Mesendoderm (in vitro differentiated cells): ENCODE results near the gene ZCCHC14.

Source experiments
- DNase-seq: peaks from one replicate; pipeline ENCODE4 v3.0.0; 2013
- H2AK5ac ChIP-seq: 2 replicates; pipeline ENCODE4 v1.6.1; 2013; ENCODE audit warnings: low read length, inconsistent platforms
- H2BK120ac ChIP-seq: 2 replicates; pipeline ENCODE4 v1.6.1; 2013; ENCODE audit warnings: low read depth, mild to moderate bottlenecking, low read length, moderate library complexity, mixed read lengths
- H2BK15ac ChIP-seq: replicated peaks from 2 replicates; pipeline ENCODE4 v1.6.1; 2013; ENCODE audit warnings: low read depth, mild to moderate bottlenecking, moderate library complexity
- H2BK5ac ChIP-seq: 2 replicates; pipeline ENCODE4 v1.6.1; 2013; ENCODE audit warnings: low read length, inconsistent platforms
- H3K18ac ChIP-seq: 2 replicates; pipeline ENCODE4 v1.6.1; 2013; ENCODE audit warnings: mild to moderate bottlenecking, low read length, mixed read lengths
- H3K23ac ChIP-seq: one replicate; pipeline ENCODE4 v1.6.1; 2013; ENCODE audit warnings: low read length
- H3K27ac ChIP-seq: 2 replicates; pipeline ENCODE4 v1.5.1; 2013; ENCODE audit warnings: low read depth, mild to moderate bottlenecking, inconsistent platforms, low read length, moderate library complexity
- H3K27me3 ChIP-seq: 2 replicates; pipeline ENCODE4 v1.6.1; 2013; ENCODE audit warnings: low read length, control low read depth, mild to moderate bottlenecking, inconsistent platforms; ENCODE audit not compliant: insufficient read depth, poor library complexity
- H3K36me3 ChIP-seq: 2 replicates; pipeline ENCODE4 v1.6.1; 2013; ENCODE audit warnings: low read length, inconsistent platforms; ENCODE audit not compliant: control insufficient read depth, insufficient read depth
- H3K4ac ChIP-seq: one replicate; pipeline ENCODE4 v1.6.1; 2013; ENCODE audit warnings: low read depth, mild to moderate bottlenecking, low read length, moderate library complexity
- H3K4me1 ChIP-seq: 2 replicates; pipeline ENCODE4 v1.6.1; 2013; ENCODE audit warnings: low read depth, low read length, inconsistent platforms; ENCODE audit not compliant: control insufficient read depth
- H3K4me2 ChIP-seq: 2 replicates; pipeline ENCODE4 v1.6.1; 2013; ENCODE audit warnings: low read length
- H3K4me3 ChIP-seq: 2 replicates; pipeline ENCODE4 v1.5.1; 2013; ENCODE audit warnings: mild to moderate bottlenecking, low read length
- H3K56ac ChIP-seq: one replicate; pipeline ENCODE4 v1.6.1; 2013; ENCODE audit warnings: low read length
- H3K79me1 ChIP-seq: 2 replicates; pipeline ENCODE4 v1.6.1; 2013; ENCODE audit warnings: low read length, inconsistent platforms
- H3K79me2 ChIP-seq: 2 replicates; pipeline ENCODE4 v1.6.1; 2013; ENCODE audit warnings: mild to moderate bottlenecking, low read length; ENCODE audit not compliant: control insufficient read depth, insufficient read depth
- H3K9ac ChIP-seq: 2 replicates; pipeline ENCODE4 v1.6.1; 2013; ENCODE audit warnings: low read length, inconsistent platforms
- H4K5ac ChIP-seq: one replicate; pipeline ENCODE4 v1.6.1; 2013; ENCODE audit warnings: low read length
- H4K8ac ChIP-seq: one replicate; pipeline ENCODE4 v1.6.1; 2013; ENCODE audit warnings: low read depth, mild to moderate bottlenecking, control low read depth, low read length, moderate library complexity
- WGBS: extraction: QIAGEN DNeasy Blood & Tissue Kit; methylation state at CpG from one replicate; pipeline ENCODE4 v1.1.7; 2013; ENCODE audit warnings: low lambda C conversion rate, missing lambda C conversion rate; ENCODE audit not compliant: insufficient coverage; ENCODE audit errors: extremely low coverage; 5-methylcytosine and 5-hydroxymethylcytosine counted together

Gene ZCCHC14

GRCh38 chr16:87415441-87415840 lies 77.4 kb downstream of the ZCCHC14 start:
- Histone ChIP-seq H3K18ac (no peak overlapping the region), H3K9ac (no peak overlapping the region), H3K4ac (no peak overlapping the region), H3K56ac (no peak overlapping the region), H3K79me1 (no peaks in the 10 kb centered on the region), H3K27me3 (no peaks in the 10 kb centered on the region), H3K36me3 (peaks cover 1% of the 10 kb centered on the region), H2BK5ac (no peak overlapping the region), H3K4me3 (no peak overlapping the region), H2AK5ac (no peak overlapping the region), H2BK120ac (no peak overlapping the region), H3K79me2 (no peaks in the 10 kb centered on the region), H3K4me1 (no peaks in the 10 kb centered on the region), H3K4me2 (no peak overlapping the region), H4K8ac (no peak overlapping the region), H3K23ac (no peak overlapping the region), H4K5ac (no peak overlapping the region), H2BK15ac (no peak overlapping the region), H3K27ac (no peak overlapping the region)
- no CpG with 5 or more reads among the region's 9 CpGs for WGBS
- no peak for DNase-seq

GRCh38 chr16:87414251-87414680 lies 78.6 kb downstream of the ZCCHC14 start:
- Histone ChIP-seq H3K79me1 (no peaks in the 10 kb centered on the region), H3K23ac (no peak overlapping the region), H2BK5ac (no peak overlapping the region), H3K18ac (no peak overlapping the region), H4K8ac (no peak overlapping the region), H3K9ac (no peak overlapping the region), H3K79me2 (no peaks in the 10 kb centered on the region), H3K4me1 (no peaks in the 10 kb centered on the region), H3K56ac (no peak overlapping the region), H3K27ac (no peak overlapping the region), H2BK15ac (no peak overlapping the region), H3K27me3 (no peaks in the 10 kb centered on the region), H3K4me3 (no peak overlapping the region), H3K4ac (no peak overlapping the region), H2AK5ac (no peak overlapping the region), H3K36me3 (peaks cover 3% of the 10 kb centered on the region), H2BK120ac (no peak overlapping the region), H4K5ac (no peak overlapping the region), H3K4me2 (no peak overlapping the region)
- DNase-seq = no peak
- no CpG with 5 or more reads among the region's 24 CpGs for WGBS

GRCh38 chr16:87412996-87413421 lies 79.8 kb downstream of the ZCCHC14 start:
- Histone ChIP-seq H3K36me3 (peaks cover 1% of the 10 kb centered on the region), H3K4me1 (no peaks in the 10 kb centered on the region)
- no peak for DNase-seq

DNA sequence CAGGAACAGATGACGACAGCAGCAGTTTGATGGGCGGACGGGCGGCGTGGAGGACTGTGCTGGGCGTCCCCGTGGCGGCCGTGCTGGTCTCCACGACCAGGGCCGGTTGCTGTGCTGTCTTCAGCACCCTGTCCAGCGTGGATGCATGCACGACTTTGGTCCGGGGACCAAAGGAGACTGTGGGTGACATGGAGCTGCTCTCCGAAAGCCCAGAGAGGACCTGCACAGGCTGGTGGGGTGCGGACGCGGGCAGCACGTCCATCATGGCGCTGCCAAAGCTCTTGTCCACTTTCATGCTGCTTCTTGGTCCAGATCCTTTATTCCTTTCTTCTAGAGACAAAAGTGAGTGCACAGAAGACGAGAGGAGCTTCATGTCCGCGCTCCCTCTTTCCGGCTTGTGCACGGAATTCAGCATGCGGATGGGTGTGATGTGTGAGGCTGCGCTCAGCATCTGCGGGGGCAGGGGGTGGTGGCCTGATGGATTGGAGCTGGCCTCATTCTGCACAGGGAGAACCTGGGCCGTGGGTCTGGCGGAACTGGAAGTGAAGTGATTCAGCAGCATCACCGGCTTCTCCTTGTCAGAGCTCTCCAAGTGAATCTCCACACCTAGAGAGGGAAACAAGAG lies 80.3 kb downstream of the ZCCHC14 start:
- Histone ChIP-seq H2BK15ac (no peak overlapping the region), H3K4ac (no peak overlapping the region), H3K79me1 (no peaks in the 10 kb centered on the region), H3K9ac (no peak overlapping the region), H2BK5ac (no peak overlapping the region), H3K18ac (no peak overlapping the region), H2AK5ac (no peak overlapping the region), H3K4me3 (no peak overlapping the region), H3K56ac (no peak overlapping the region), H3K27me3 (no peaks in the 10 kb centered on the region), H3K36me3 (peaks cover 4% of the 10 kb centered on the region), H4K8ac (no peak overlapping the region), H3K4me1 (no peaks in the 10 kb centered on the region), H3K79me2 (no peaks in the 10 kb centered on the region), H3K4me2 (no peak overlapping the region), H3K27ac (no peak overlapping the region), H2BK120ac (no peak overlapping the region), H3K23ac (no peak overlapping the region), H4K5ac (no peak overlapping the region)
- WGBS = no CpG with 5 or more reads among the region's 31 CpGs
- DNase-seq = no peak

More at GRCh38 chr16:87412996-87413421, 79.8 kb downstream of the ZCCHC14 start:
- H2AK5ac ChIP-seq = no peak overlapping the region
- WGBS = no CpG with 5 or more reads among the region's 27 CpGs
- no peak overlapping the region for H2BK120ac ChIP-seq
- no peak overlapping the region for H2BK15ac ChIP-seq
- H3K79me2 ChIP-seq = no peaks in the 10 kb centered on the region
- H3K4me3 ChIP-seq = no peak overlapping the region
- no peak overlapping the region for H3K4me2 ChIP-seq
- no peak overlapping the region for H4K5ac ChIP-seq
- no peak overlapping the region for H3K4ac ChIP-seq
- H2BK5ac ChIP-seq = no peak overlapping the region
- no peaks in the 10 kb centered on the region for H3K27me3 ChIP-seq
- H3K18ac ChIP-seq = no peak overlapping the region
- H3K56ac ChIP-seq = no peak overlapping the region
- no peak overlapping the region for H3K23ac ChIP-seq
- H3K27ac ChIP-seq = no peak overlapping the region
- H3K9ac ChIP-seq = no peak overlapping the region
- no peaks in the 10 kb centered on the region for H3K79me1 ChIP-seq
- no peak overlapping the region for H4K8ac ChIP-seq

DNA sequence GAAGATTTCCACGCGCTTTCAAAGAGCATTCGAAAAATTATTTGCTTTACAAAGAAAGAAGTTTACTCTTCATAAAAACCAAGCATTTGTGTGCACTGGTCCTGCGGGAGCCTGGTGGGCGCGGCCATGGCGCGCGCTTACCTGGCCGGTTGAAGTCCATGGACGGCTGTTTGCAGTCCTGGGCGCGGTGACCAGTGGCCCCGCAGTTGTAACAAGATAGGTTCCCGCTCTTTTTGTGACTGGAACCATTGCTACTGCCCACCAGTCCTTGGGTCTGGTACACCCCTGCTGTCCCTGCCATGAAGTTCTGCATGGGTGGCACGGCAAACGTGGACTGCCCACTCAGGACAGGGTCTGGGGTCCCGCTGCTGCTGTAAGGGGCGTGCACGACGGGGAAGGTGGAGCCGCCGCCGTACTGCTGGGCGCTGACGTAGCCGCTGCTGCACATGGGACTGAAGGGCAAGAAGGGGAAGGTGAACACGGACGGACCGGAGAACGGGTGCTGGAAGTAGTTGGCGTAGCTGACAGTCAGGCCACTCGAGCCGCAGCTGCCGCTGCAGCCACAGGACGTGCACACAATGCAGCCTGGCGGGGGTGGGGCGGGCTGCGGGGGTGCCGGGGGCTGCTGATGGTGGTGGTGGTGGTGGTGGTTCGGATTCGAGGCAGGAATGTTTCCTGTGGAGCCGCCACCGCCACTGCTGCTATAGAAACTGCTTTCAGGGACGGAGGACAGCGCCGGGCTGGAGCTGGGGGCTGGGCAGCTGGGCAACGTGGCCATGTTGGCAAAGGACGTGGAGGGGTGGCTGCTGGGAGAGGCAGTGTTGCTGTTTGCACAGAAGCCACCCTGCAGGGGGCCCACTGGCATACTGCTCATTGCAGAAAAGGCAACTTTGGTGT lies 81.2 kb downstream of the ZCCHC14 start:
- Histone ChIP-seq H3K79me2 (no peaks in the 10 kb centered on the region), H3K79me1 (no peaks in the 10 kb centered on the region), H3K23ac (no peak overlapping the region), H3K18ac (no peak overlapping the region), H2BK5ac (no peak overlapping the region), H3K4me2 (no peak overlapping the region), H3K36me3 (peaks cover 4% of the 10 kb centered on the region), H2AK5ac (no peak overlapping the region), H3K4ac (no peak overlapping the region), H3K27ac (no peak overlapping the region), H3K56ac (no peak overlapping the region), H3K4me3 (no peak overlapping the region), H4K5ac (no peak overlapping the region), H4K8ac (no peak overlapping the region), H2BK120ac (no peak overlapping the region), H3K9ac (no peak overlapping the region), H3K4me1 (no peaks in the 10 kb centered on the region), H3K27me3 (no peaks in the 10 kb centered on the region), H2BK15ac (no peak overlapping the region)
- DNase-seq = no peak
- no CpG with 5 or more reads among the region's 49 CpGs for WGBS
